CD4-positive, alpha-beta T cell treated with Interleukin-12 subunit alpha and Interleukin-12 subunit beta, for 1 hour (primary cell): Measurements from ENCODE around the gene YTHDC2.
"Not testable (repeated sequence)": the region's sequence is repeated elsewhere in the genome, so short reads cannot be mapped to it uniquely, and the experiment has no call there.

Experiments used
- DNase-seq: peaks from one replicate; pipeline ENCODE4 v3.0.0-alpha.2; 2020

The YTHDC2 gene

DNA sequence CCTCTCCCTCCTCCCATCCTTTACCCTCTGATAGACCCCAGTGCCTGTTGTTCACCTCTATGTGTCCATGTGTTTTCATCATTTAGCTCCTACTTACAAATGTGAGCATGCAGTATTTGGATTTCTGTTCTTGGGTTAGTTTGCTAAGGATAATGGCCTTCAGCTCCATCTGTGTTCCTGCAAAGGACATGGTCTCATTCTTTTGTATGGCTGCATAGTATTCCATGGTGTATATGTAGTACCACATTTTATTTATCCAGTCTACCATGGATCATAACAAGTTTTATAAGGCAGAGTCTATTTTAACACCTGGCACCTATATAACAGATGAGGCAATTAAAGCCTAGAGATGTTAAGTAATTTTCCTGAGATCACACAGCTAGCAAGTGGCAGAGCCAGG is 7.4 kb downstream of the YTHDC2 start:
- no peak for DNase-seq

DNA sequence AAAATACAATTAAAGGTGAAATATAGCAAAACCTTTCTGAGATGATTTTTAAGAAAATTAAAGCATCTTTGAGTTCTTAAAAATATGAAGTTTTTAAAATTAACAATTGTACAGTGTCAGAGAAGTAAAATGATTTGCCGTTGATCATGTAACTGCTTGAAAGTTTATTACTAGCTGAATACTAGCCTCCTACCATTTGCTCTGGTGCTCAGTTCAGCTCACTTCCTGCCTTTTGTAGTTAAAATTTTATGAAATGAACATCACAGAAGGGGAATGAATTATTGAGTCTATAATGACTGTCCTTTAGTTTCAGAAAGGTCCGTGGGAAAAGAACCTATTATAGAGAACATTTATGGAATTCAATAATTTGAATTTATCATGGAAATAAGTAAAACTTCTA is 9.7 kb downstream of the YTHDC2 start:
- DNase-seq: no peak

- DNase-seq: peak; percentile 21
Measured at GRCh38 chr5:113524927-113525326, 11.4 kb downstream of the YTHDC2 start.

DNA sequence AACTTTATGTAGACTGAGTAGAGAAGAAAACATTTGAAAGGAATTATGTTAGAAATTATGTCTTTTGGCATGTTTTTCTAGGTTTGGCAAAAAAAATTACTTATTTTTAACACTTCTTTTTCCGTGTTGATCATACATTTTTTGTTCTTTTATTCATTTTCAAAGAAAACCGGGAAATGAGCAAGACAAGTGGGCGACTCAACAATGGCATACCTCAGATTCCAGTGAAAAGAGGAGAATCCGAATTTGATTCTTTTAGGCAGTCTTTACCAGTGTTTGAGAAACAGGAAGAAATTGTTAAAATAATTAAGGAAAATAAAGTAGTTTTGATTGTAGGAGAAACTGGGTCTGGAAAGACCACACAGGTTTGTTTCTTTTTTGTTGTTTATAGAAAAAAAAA is 12.9 kb downstream of the YTHDC2 start:
- no peak for DNase-seq

DNA sequence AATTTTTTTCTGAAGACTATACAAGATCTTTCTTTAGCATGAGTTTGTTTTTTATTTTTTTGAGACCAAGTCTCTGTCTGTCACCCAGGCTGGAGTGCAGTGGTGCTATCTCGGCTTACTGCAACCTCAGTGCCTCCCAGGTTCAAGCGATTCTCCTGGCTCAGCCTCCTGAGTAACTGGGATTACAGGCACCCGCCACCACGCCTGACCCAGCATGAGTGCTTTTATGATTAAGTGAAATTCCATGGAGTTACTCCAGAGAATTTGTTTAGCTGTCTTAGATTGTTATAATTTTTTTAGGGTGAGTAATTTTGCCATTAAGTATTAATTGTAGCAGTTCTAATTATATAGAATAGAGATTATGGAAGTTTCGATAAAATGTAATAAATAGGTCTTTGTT is 14.3 kb downstream of the YTHDC2 start:
- DNase-seq: no peak

- DNase-seq: no peak
Measured at GRCh38 chr5:113531481-113532159, 18.1 kb downstream of the YTHDC2 start.

DNA sequence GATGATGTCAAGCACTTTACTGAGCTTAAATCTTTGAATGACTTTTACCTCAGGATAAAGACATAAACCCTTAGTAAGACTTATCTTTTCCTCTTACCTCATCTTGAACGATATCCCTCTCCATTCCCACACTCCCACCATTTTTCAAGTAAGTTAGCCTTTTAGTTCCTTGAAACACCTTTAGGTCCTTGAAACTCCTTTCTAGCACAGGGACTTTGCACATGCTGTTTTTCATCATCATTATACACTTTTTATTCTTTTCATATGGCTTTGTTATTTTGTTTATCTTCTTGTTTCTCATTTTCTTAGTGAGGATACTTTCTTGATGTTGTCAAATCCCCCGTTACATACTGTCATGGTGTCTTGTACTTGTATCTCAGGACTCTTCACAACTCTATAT is 24.8 kb downstream of the YTHDC2 start:
- DNase-seq: no peak

GRCh38 chr5:113546703-113547183 is 33.2 kb downstream of the YTHDC2 start:
- DNase-seq: no peak

DNA sequence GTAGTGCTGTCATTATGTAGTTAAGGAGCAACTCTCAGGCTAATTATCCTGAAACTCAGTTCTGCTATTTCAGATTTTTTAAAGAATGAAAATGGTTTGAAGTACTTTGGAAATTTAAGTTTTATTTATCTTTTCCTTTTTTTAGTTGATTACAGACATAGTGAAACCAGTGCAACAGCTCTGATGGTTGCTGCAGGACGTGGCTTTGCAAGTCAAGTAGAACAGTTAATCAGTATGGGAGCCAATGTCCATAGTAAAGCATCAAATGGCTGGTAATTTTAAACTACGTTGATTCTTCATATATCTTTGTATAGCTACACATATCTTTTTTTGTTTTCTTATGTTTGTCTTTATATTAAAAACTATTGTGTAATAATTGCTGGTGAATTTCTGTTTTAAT is 34.9 kb downstream of the YTHDC2 start:
- no peak for DNase-seq

DNA sequence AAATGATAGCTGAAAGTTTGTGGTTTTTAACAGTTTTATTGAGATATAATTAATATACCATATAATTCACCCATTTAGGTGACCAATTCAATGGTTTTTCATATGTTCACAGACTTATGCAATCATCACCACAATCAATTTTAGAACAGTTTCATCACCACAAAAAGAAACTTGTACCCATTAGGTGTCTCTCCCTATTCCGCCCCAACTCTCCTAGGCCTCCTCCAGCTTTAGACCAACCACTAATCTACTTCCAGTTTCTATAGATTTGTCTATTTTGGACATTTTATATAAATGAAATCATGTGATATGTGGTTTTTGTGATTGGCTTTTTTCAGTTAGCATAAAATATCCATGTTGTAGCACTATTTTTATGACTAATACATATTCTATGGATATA is 38.6 kb downstream of the YTHDC2 start:
- DNase-seq: no peak

- DNase-seq: no peak
Measured at GRCh38 chr5:113552620-113553019, 39.1 kb downstream of the YTHDC2 start.

- DNase-seq: no peak
Measured at GRCh38 chr5:113562828-113563400, 49.4 kb downstream of the YTHDC2 start.

DNA sequence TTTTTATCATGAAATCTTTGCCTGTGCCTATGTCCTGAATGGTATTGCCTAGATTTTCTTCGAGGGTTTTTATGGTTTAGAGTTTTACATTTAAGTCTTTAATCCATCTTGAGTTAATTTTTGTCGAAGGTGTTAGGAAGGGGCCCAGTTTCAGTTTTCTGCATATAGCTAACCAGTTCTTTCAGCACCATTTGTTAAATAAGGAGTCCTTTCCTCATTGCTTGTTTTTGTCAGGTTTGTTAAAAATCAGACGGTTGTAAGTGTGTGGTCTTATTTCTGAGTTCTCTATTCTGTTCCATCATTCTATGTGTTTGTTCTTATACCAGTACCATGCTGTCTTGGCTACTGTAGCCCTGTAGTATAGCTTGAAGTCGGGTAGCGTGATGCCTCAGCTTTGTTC is 55.9 kb downstream of the YTHDC2 start:
- DNase-seq: no peak

DNA sequence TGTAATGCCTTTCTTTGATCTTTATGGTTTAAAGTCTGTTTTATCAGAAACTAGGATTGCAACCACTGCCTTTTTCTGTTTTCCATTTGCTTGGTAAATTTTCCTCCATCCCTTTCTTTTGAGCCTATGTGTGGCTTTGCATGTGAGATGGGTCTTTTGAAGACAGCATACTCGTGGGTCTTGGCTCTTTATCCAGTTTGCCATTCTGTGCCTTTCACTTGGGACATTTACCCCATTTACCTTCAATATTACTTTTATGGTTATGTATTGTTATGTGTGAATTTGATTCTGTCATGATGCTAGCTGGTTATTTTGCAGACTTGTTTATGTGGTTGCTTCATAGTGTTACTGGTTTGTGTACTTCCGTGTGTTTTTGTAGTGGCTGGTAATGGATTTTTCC is 59.2 kb downstream of the YTHDC2 start:
- no peak for DNase-seq

DNA sequence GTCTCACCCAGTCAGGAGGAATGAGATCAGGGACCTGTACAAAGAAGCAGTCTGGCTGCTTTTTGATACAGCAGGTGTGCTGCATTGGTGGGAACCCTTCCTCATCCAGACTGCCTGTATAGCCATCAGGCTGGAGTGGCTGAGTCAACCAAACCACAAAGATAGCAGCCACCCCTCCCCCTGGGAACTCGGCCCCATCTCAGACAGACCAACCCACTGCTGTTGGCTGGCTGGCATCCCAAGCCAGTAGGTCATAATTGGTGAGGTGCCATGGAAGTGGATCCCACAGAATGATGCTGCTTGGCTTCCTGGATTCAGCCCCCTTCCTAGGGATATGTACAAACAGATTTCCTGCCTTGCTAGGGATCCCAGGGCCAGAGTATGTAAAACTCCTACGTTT is 60.9 kb downstream of the YTHDC2 start:
- no peak for DNase-seq

- DNase-seq: no peak
Measured at GRCh38 chr5:113575074-113575473, 61.6 kb downstream of the YTHDC2 start.

GRCh38 chr5:113578091-113578490 is 64.6 kb downstream of the YTHDC2 start:
- no peak for DNase-seq

GRCh38 chr5:113581388-113581787 is 67.9 kb downstream of the YTHDC2 start:
- no peak for DNase-seq

DNA sequence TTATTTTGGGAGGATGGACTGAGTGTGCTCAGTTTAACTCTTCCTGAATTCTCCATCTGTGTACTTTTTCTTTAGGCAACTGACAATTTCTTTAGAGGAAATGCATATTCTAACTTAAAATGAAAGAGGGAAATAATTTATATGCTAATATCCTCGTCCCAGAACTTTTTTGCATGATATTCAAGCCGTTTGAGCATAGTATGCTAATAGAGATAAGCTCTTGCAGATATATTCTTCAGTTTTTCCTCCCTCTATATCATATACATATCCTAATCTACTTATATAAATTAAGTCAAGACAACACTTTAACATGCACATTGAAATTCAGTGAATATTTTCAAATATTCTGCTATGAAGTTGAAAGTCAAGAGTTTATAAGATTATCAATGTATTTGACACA is 84.7 kb downstream of the YTHDC2 start:
- no peak for DNase-seq

DNA sequence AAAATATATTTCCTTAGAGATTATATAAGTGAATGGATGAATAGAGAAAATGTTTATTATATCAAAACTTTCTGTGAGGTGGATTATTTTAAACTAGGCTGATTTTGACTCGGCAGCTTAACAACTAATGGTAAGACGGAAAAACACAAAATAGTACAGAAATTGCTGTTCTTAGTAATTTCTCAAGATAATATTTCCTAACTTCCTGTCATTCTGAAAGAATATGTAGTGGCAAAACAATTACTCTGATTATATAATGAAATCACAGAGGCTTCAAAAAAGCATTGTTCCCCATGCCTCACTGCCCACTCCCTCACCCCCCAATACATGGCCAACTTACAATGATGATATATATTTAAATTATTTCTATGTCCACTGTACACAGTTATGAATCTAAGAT is 85.4 kb downstream of the YTHDC2 start:
- no peak for DNase-seq

DNA sequence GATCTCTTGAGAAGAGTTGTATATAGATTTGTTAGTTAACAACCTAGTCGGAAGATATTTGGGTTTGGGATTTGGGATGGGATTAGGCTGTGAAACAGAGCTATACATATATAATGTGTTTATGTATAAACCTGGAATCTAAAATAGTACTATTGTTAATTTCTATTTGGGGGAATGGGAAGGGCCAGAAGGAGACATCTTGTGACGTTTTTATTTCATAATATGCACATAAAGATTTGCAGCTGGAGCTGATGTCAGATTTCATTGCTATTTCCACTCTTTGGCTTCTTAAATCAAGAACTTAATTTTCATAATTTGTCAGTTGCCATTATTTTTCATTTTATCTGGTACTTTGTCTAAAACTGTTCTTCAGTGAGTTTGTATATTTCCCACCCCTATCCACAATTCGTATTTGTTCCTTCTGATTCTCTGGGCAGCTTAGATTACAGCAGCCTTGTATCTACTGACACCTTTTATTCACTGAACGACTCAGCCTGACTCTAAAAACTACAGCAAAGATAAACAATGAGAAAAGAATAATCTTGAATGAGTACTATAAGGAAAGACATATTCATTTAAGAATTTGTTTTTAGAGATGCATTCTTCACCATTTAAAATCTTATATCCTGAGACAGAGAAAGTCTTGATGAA is 86.9 kb downstream of the YTHDC2 start:
- DNase-seq: no peak

DNA sequence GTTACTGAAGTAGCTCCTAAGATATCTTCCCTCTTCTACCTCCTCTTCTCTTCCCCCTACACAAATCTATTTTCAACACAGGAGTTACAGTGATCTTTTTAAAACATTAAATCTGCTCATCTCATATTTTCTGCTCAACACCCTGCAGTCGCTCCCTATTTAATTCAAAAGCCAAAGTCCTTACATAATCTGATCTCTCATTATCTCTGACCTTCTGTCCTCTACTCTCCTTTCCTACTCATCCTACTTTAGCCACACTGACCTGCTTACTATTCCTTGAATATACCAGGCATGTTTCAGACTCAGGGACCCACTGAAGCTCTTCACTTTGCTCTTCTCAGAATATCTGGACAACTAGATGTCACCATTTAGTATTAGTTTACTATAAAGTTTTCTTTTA is 87.9 kb downstream of the YTHDC2 start:
- DNase-seq: no peak

GRCh38 chr5:113603246-113603645 is 89.8 kb downstream of the YTHDC2 start:
- DNase-seq: not testable (repeated sequence)

DNA sequence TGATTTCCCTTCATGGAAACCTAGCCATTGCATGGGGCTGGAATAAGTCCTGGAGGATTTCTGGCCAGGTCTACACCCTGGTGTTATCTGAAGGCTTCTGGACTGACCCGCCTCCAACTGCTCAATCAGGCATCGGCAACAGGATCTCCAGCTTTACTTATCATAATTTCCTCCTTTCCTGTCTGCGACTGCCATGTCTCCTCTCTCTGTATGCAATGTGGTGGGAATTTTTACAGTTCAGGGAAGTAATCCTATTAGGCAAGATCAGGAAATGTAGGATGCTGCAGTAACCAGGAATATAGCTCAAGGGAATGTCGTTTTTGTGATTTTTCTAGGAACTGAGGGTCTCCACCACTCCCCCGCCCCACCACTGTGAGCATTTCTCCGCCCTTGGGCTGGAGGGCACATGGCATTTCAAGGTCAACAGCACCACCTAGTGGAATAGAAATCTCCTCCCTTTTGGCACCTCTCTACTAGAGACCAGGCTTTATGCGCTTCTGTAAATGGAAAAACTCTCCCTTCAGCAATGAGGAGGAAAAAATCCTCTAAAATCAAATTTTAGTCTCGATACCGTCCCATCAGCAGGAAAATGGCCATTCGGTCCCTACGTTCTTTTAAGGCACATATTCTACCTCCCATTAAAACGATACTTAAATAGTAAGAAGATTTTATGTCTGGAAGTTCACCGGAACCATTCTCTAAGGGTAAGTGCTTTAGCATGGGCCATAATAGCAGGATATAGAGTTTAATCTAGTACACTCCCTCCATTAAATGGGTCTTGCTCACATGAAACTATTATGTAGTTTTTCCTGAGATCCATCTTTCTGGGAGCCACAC is 93.0 kb downstream of the YTHDC2 start:
- peak; percentile 64 for DNase-seq
